GM12878 (cell line): ENCODE measurements around the gene TIGD7. TPM values are rescaled to one million over a fixed set of nuclear protein-coding genes. Genes with fewer than 3 reads are reported as not detected.

ENCODE experiments used
- ATAC-seq: fragments of 200-7000 bp; cut with Tn5 transposase; 3 replicates; pipeline ENCODE4 v1.9.1; 2020; ENCODE audit warnings: mild to moderate bottlenecking, moderate library complexity
- BruUV-seq: library from RNA; stranded (reverse); fragments of 400-500 nt; replicated peaks from 2 replicates; lab custom pipeline; 2021; lab: Mats Ljungman, UMichigan
- CTCF ChIA-PET: fragments of 300-600 bp; sonication (Branson Sonifier 250); formaldehyde crosslinking; extraction: SDS; loops from one replicate; lab custom pipeline; 2021; ENCODE audit warnings: inconsistent platforms; lab: Yijun Ruan, JAX
- POLR2A ChIA-PET: fragments of 350-600 bp; formaldehyde crosslinking; extraction: SDS; loops from one replicate; lab custom pipeline; 2021; ENCODE audit warnings: inconsistent platforms; lab: Charles Lee
- RAD21 ChIA-PET: fragments of 300-600 bp; sonication (Branson Sonifier 250); formaldehyde crosslinking; loops from one replicate; lab custom pipeline; 2023; ENCODE audit warnings: antibody characterized with exemption; ENCODE audit not compliant: unreplicated experiment; lab: Charles Lee
- SMC1A ChIA-PET: fragments of 300-600 bp; sonication (Branson Sonifier 250); formaldehyde crosslinking; loops from one replicate; lab custom pipeline; 2023; ENCODE audit not compliant: unreplicated experiment, uncharacterized antibody; lab: Charles Lee
- DNase-seq: peaks from one replicate; pipeline ENCODE4 v3.0.0-alpha.2; 2011; ENCODE audit warnings: low read depth, low spot score
- FAIRE-seq: peaks from 3 replicates; lab custom pipeline; 2011; peaks lifted over from hg19 to GRCh38; lab: Jason Lieb, UNC
- H2AFZ ChIP-seq: 2 replicates; pipeline ENCODE4 v1.6.0; 2011; ENCODE audit warnings: low read depth, low read length, control low read depth; ENCODE audit not compliant: control insufficient read depth
- H3K27ac ChIP-seq: 2 replicates; pipeline ENCODE4 v1.5.1; 2011; ENCODE audit warnings: control low read depth; ENCODE audit not compliant: control insufficient read depth, insufficient read depth
- H3K27me3 ChIP-seq, 2 experiments: replicated peaks in 1 of 2; 2 replicates each; pipeline versions ENCODE4 v1.6.0 to v1.6.1; 2011; ENCODE audit warnings: low read length in 1 of 2; ENCODE audit not compliant: control insufficient read depth in 2 of 2, insufficient read depth in 2 of 2
- H3K36me3 ChIP-seq, 2 experiments: 2 replicates each; pipeline ENCODE4 v1.5.1; 2011; ENCODE audit warnings: low read length in 1 of 2; ENCODE audit not compliant: control insufficient read depth in 2 of 2, insufficient read depth in 2 of 2
- H3K4me1 ChIP-seq: 2 replicates; pipeline ENCODE4 v1.6.1; 2011; ENCODE audit warnings: mild to moderate bottlenecking, low read length, moderate library complexity, mixed read lengths; ENCODE audit not compliant: control insufficient read depth, insufficient read depth
- H3K4me2 ChIP-seq: 2 replicates; pipeline ENCODE4 v1.6.0; 2011; ENCODE audit warnings: control low read depth; ENCODE audit not compliant: control insufficient read depth, insufficient read depth
- H3K4me3 ChIP-seq: fragments of 200-600 bp; sonication (generic); 2 replicates; pipeline ENCODE4 v1.5.1; 2016
- H3K79me2 ChIP-seq: 2 replicates; pipeline ENCODE4 v1.6.0; 2011; ENCODE audit warnings: low read length; ENCODE audit not compliant: control insufficient read depth, insufficient read depth
- H3K9ac ChIP-seq: 2 replicates; pipeline ENCODE4 v1.8.0; 2011; ENCODE audit warnings: low read length, control low read depth, mixed read lengths; ENCODE audit not compliant: control insufficient read depth, insufficient read depth
- H3K9me3 ChIP-seq: replicated peaks from 3 replicates; pipeline ENCODE4 v1.5.1; 2011; ENCODE audit warnings: mild to moderate bottlenecking, low read length; ENCODE audit not compliant: control insufficient read depth, insufficient read depth
- H4K20me1 ChIP-seq: 2 replicates; pipeline ENCODE4 v1.6.0; 2011; ENCODE audit not compliant: control insufficient read depth, insufficient read depth
- MTA3 ChIP-seq: IDR thresholded peaks from 2 replicates; pipeline ENCODE4 v1.6.1; 2012; ENCODE audit warnings: low read length, inconsistent platforms, borderline replicate concordance
- WGBS: methylation state at CpG from one replicate; pipeline ENCODE4 v1.1.6; 2016; ENCODE audit warnings: low lambda C conversion rate; ENCODE audit not compliant: insufficient replicate concordance, insufficient coverage; ENCODE audit errors: missing lambda C conversion rate; 5-methylcytosine and 5-hydroxymethylcytosine counted together
- in situ Hi-C: fragments of 300-500 bp; cut with MboI; formaldehyde crosslinking; loops from 9 replicates; pipeline ENCODE4 v1.14.3; 2018; ENCODE audit warnings: mixed read lengths
- intact Hi-C: fragments of 100-400 bp; cut with micrococcal nuclease; formaldehyde crosslinking; loops from one replicate; pipeline ENCODE4 v1.14.2; 2022; ENCODE audit not compliant: unreplicated experiment
- polyA plus RNA-seq, 11 experiments: library from polyadenylated mRNA; depleted of rRNA in 4 of 11; unstranded in 6 of 11; stranded (reverse) in 5 of 11; fragments of >200 nt; fragmentation: Nextera tagmentation in 4 of 11; fragmentation: Illumina TruSeq in 1 of 11; extraction: Ambion mirVana in 4 of 11; extraction: Trizol in 1 of 11; gene quantifications; 1 replicate in 1 of 11; 2 replicates in 10 of 11; pipeline versions ENCODE4 v1.2.1 to v1.2.3, GENCODE V29; 2011 to 2016; ENCODE audit warnings: inconsistent platforms in 2 of 11, missing spikeins in 2 of 11, low read depth in 1 of 11
- total RNA-seq, 4 experiments: library from RNA; depleted of rRNA in 3 of 4; stranded (reverse); fragments of >200 nt in 3 of 4; fragmentation: Illumina TruSeq in 1 of 4; extraction: Trizol in 1 of 4; gene quantifications; 2 replicates each; pipeline versions ENCODE4 v1.2.1 to v1.2.3, GENCODE V29; 2013 to 2021
- TF ChIP-seq, protein P1 (sequence below): fragments of 450-650 bp; formaldehyde crosslinking; IDR thresholded peaks from 2 replicates; pipeline ENCODE4 v1.5.0; 2022; ENCODE audit warnings: mild to moderate bottlenecking, missing genetic modification characterization
- TF ChIP-seq, protein P2 (sequence below): IDR thresholded peaks from 2 replicates; pipeline ENCODE4 v1.6.1; 2011; ENCODE audit warnings: borderline replicate concordance, low read depth, mild to moderate bottlenecking, moderate library complexity, low read length; ENCODE audit not compliant: insufficient read depth, poor library complexity, severe bottlenecking

The TIGD7 gene
- total and polyA plus RNA-seq, 10 of the 15 experiments (the other 5 are each of a cell fraction or from before 2014, with no cell fraction given), result 0.37 to 3.8 (median 3.0) TPM

DNA sequence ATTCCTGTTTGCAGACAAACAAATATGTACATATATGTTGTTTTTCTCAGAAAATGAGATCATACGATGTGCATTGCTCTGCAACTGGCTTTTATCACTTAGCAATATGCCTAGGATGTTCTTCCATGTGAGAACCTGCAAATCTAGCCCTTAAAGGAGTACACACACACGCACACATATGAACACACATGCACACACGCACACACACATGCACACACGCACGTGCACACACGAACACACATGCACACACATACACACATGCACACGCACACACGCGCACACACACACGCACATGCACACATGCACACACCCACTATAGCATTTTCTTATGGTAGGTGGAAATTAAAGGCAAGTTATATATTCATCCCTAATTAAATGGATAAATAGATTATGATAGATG, 42.4 kb upstream of the TIGD7 start:
- no peaks in the 10 kb centered on the region for H3K79me2 ChIP-seq
- H3K9me3 ChIP-seq, result no peaks in the 10 kb centered on the region
- POLR2A ChIA-PET, result no interaction called here
- no peaks in the 10 kb centered on the region for H3K36me3 ChIP-seq
- no peaks in the 10 kb centered on the region for H3K27me3 ChIP-seq
- SMC1A ChIA-PET, result no interaction called here
- WGBS, result 75% methylated on average over 10 of the region's 10 CpGs
- no peak overlapping the region for H3K9ac ChIP-seq
- no peak overlapping the region for H3K27ac ChIP-seq
- H3K4me1 ChIP-seq, result 0 out of 2 replicates have a peak, but pooled peaks cover 3% of the 10 kb centered on the region
- no peak for ATAC-seq
- H3K4me3 ChIP-seq, result no peak overlapping the region
- intact Hi-C loops, result no loop called here
- CTCF ChIA-PET, result no interaction called here
- in situ Hi-C loops, result no loop called here
- RAD21 ChIA-PET, result no interaction called here
- H3K4me2 ChIP-seq, result no peak overlapping the region
- TF ChIP-seq, protein P1, sequence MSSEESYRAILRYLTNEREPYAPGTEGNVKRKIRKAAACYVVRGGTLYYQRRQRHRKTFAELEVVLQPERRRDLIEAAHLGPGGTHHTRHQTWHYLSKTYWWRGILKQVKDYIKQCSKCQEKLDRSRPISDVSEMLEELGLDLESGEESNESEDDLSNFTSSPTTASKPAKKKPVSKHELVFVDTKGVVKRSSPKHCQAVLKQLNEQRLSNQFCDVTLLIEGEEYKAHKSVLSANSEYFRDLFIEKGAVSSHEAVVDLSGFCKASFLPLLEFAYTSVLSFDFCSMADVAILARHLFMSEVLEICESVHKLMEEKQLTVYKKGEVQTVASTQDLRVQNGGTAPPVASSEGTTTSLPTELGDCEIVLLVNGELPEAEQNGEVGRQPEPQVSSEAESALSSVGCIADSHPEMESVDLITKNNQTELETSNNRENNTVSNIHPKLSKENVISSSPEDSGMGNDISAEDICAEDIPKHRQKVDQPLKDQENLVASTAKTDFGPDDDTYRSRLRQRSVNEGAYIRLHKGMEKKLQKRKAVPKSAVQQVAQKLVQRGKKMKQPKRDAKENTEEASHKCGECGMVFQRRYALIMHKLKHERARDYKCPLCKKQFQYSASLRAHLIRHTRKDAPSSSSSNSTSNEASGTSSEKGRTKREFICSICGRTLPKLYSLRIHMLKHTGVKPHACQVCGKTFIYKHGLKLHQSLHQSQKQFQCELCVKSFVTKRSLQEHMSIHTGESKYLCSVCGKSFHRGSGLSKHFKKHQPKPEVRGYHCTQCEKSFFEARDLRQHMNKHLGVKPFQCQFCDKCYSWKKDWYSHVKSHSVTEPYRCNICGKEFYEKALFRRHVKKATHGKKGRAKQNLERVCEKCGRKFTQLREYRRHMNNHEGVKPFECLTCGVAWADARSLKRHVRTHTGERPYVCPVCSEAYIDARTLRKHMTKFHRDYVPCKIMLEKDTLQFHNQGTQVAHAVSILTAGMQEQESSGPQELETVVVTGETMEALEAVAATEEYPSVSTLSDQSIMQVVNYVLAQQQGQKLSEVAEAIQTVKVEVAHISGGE (CRISPR knock-in tag), result no peak
- TF ChIP-seq MTA3, result no peak
- TF ChIP-seq, protein P2, sequence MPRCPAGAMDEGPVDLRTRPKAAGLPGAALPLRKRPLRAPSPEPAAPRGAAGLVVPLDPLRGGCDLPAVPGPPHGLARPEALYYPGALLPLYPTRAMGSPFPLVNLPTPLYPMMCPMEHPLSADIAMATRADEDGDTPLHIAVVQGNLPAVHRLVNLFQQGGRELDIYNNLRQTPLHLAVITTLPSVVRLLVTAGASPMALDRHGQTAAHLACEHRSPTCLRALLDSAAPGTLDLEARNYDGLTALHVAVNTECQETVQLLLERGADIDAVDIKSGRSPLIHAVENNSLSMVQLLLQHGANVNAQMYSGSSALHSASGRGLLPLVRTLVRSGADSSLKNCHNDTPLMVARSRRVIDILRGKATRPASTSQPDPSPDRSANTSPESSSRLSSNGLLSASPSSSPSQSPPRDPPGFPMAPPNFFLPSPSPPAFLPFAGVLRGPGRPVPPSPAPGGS, result peak; percentile 89
- no peaks in the 10 kb centered on the region for H4K20me1 ChIP-seq
- BruUV-seq, result no TSS peak
- no peak for DNase-seq
- no peak overlapping the region for H2AFZ ChIP-seq
- FAIRE-seq, result no peak
